WTC11 (cell line): ENCODE results near the gene BCL2L12. TPM values are rescaled to one million over a fixed set of nuclear protein-coding genes. Genes with fewer than 3 reads are reported as not detected.

Source experiments
- ATF1 ChIP-seq: sonication (generic); formaldehyde crosslinking; IDR thresholded peaks from 2 replicates; pipeline ENCODE4 v1.8.1; 2023; ENCODE audit warnings: mild to moderate bottlenecking, moderate library complexity, missing genetic modification reagents
- CDX4 ChIP-seq: fragments of 250-450 bp; sonication (Bioruptor Pico); IDR thresholded peaks from 2 replicates; pipeline ENCODE4 v1.9.0; 2021; ENCODE audit warnings: moderate library complexity, mild to moderate bottlenecking, inconsistent platforms, borderline replicate concordance
- CREM ChIP-seq: sonication (generic); formaldehyde crosslinking; IDR thresholded peaks from 2 replicates; pipeline ENCODE4 v1.8.1; 2022; ENCODE audit warnings: mild to moderate bottlenecking, missing genetic modification reagents, moderate library complexity
- FOXK1 ChIP-seq: sonication (generic); formaldehyde crosslinking; IDR thresholded peaks from 2 replicates; pipeline ENCODE4 v1.8.0; 2022; ENCODE audit warnings: mild to moderate bottlenecking, moderate library complexity, missing genetic modification reagents
- JUN ChIP-seq: sonication (generic); formaldehyde crosslinking; IDR thresholded peaks from 2 replicates; pipeline ENCODE4 v1.8.0; 2023; ENCODE audit warnings: mild to moderate bottlenecking, missing genetic modification reagents
- KAT7 ChIP-seq: sonication (generic); formaldehyde crosslinking; IDR thresholded peaks from 2 replicates; pipeline ENCODE4 v1.8.1; 2023; ENCODE audit warnings: missing genetic modification reagents, mild to moderate bottlenecking, borderline replicate concordance
- MYBL2 ChIP-seq: sonication (generic); formaldehyde crosslinking; IDR thresholded peaks from 2 replicates; pipeline ENCODE4 v1.8.1; 2023; ENCODE audit warnings: mild to moderate bottlenecking, moderate library complexity, missing genetic modification reagents
- NFATC4 ChIP-seq: fragments of 250-450 bp; sonication (Bioruptor Pico); IDR thresholded peaks from 2 replicates; pipeline ENCODE4 v1.9.0; 2021; ENCODE audit warnings: mild to moderate bottlenecking
- NFYB ChIP-seq: sonication (generic); formaldehyde crosslinking; conservative IDR thresholded peaks from 2 replicates; pipeline ENCODE4 v1.8.0; 2022; ENCODE audit warnings: low read depth, missing genetic modification reagents
- PRRX2 ChIP-seq: fragments of 250-450 bp; sonication (Bioruptor Pico); IDR thresholded peaks from 2 replicates; pipeline ENCODE4 v1.8.0; 2021; ENCODE audit warnings: mild to moderate bottlenecking
- RELA ChIP-seq: sonication (generic); formaldehyde crosslinking; IDR thresholded peaks from 2 replicates; pipeline ENCODE4 v1.8.1; 2022; ENCODE audit warnings: missing genetic modification reagents, mild to moderate bottlenecking, borderline replicate concordance
- SMAD3 ChIP-seq: sonication (generic); formaldehyde crosslinking; IDR thresholded peaks from 2 replicates; pipeline ENCODE4 v1.8.0; 2022; ENCODE audit warnings: missing genetic modification reagents, mild to moderate bottlenecking, borderline replicate concordance
- SOX15 ChIP-seq: fragments of 250-450 bp; sonication (Bioruptor Pico); IDR thresholded peaks from 2 replicates; pipeline ENCODE4 v1.9.0; 2021; ENCODE audit warnings: mild to moderate bottlenecking
- SP1 ChIP-seq: sonication (generic); formaldehyde crosslinking; conservative IDR thresholded peaks from 2 replicates; pipeline ENCODE4 v1.8.1; 2022; ENCODE audit warnings: missing genetic modification reagents
- TCF7 ChIP-seq: sonication (generic); formaldehyde crosslinking; IDR thresholded peaks from 2 replicates; pipeline ENCODE4 v1.8.0; 2022; ENCODE audit warnings: mild to moderate bottlenecking, low read depth, missing genetic modification reagents, moderate library complexity
- TEAD1 ChIP-seq: sonication (generic); formaldehyde crosslinking; IDR thresholded peaks from 2 replicates; pipeline ENCODE4 v1.8.0; 2022; ENCODE audit warnings: mild to moderate bottlenecking, missing genetic modification reagents
- ZNF281 ChIP-seq: sonication (generic); formaldehyde crosslinking; IDR thresholded peaks from 2 replicates; pipeline ENCODE4 v1.8.0; 2023; ENCODE audit warnings: mild to moderate bottlenecking, missing genetic modification reagents
- ZNF423 ChIP-seq: fragments of 250-450 bp; sonication (Bioruptor Pico); IDR thresholded peaks from 2 replicates; pipeline ENCODE4 v2.1.2; 2022; ENCODE audit warnings: mild to moderate bottlenecking, moderate library complexity
- ZNF671 ChIP-seq: fragments of 250-450 bp; sonication (Bioruptor Pico); IDR thresholded peaks from 2 replicates; pipeline ENCODE4 v1.8.0; 2021; ENCODE audit warnings: mild to moderate bottlenecking
- ZSCAN18 ChIP-seq: fragments of 250-450 bp; sonication (Bioruptor Pico); IDR thresholded peaks from 2 replicates; pipeline ENCODE4 v2.1.2; 2022; ENCODE audit warnings: mild to moderate bottlenecking, moderate library complexity
- total RNA-seq: library from RNA; stranded (reverse); gene quantifications from 3 replicates; pipeline ENCODE4 v1.2.3, GENCODE V29; 2021
- TF ChIP-seq, protein P1 (sequence below): sonication (generic); formaldehyde crosslinking; IDR thresholded peaks from 2 replicates; pipeline ENCODE4 v1.8.0; 2022; ENCODE audit warnings: missing genetic modification reagents
- TF ChIP-seq, protein P2 (sequence below): sonication (generic); formaldehyde crosslinking; IDR thresholded peaks from 2 replicates; pipeline ENCODE4 v1.8.1; 2023; ENCODE audit warnings: mild to moderate bottlenecking, missing genetic modification reagents, moderate library complexity
- TF ChIP-seq, protein P3 (sequence below): fragments of 250-450 bp; sonication (Bioruptor Pico); IDR thresholded peaks from 2 replicates; pipeline ENCODE4 v1.9.0; 2021; ENCODE audit warnings: mild to moderate bottlenecking
- TF ChIP-seq, protein P4 (sequence below): fragments of 200-600 bp; IDR thresholded peaks from 2 replicates; pipeline ENCODE4 v1.8.0; 2022; ENCODE audit warnings: antibody characterized with exemption

The BCL2L12 gene
- total RNA-seq, 1 experiment from 2014 or later: 146 TPM

- TF ChIP-seq, protein P1, sequence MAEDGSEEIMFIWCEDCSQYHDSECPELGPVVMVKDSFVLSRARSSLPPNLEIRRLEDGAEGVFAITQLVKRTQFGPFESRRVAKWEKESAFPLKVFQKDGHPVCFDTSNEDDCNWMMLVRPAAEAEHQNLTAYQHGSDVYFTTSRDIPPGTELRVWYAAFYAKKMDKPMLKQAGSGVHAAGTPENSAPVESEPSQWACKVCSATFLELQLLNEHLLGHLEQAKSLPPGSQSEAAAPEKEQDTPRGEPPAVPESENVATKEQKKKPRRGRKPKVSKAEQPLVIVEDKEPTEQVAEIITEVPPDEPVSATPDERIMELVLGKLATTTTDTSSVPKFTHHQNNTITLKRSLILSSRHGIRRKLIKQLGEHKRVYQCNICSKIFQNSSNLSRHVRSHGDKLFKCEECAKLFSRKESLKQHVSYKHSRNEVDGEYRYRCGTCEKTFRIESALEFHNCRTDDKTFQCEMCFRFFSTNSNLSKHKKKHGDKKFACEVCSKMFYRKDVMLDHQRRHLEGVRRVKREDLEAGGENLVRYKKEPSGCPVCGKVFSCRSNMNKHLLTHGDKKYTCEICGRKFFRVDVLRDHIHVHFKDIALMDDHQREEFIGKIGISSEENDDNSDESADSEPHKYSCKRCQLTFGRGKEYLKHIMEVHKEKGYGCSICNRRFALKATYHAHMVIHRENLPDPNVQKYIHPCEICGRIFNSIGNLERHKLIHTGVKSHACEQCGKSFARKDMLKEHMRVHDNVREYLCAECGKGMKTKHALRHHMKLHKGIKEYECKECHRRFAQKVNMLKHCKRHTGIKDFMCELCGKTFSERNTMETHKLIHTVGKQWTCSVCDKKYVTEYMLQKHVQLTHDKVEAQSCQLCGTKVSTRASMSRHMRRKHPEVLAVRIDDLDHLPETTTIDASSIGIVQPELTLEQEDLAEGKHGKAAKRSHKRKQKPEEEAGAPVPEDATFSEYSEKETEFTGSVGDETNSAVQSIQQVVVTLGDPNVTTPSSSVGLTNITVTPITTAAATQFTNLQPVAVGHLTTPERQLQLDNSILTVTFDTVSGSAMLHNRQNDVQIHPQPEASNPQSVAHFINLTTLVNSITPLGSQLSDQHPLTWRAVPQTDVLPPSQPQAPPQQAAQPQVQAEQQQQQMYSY (CRISPR knock-in tag): peak; percentile 84
- TF ChIP-seq FOXK1 (CRISPR knock-in tag) (no peak), JUN (CRISPR knock-in tag) (0 out of 2 replicates have a peak, but pooled peaks have one; percentile 50), ZNF423 (CRISPR knock-in tag) (no peak), NFATC4 (CRISPR knock-in tag) (no peak; the same call in 1 of the 2 replicates), ZNF281 (CRISPR knock-in tag) (no peak), PRRX2 (peak; percentile 77; the same call in 1 of the 2 replicates), MYBL2 (CRISPR knock-in tag) (no peak), ATF1 (CRISPR knock-in tag) (no peak), CDX4 (CRISPR knock-in tag) (no peak), SMAD3 (CRISPR knock-in tag) (peak; percentile 82; the same call in 1 of the 2 replicates), TEAD1 (CRISPR knock-in tag) (peak; percentile 89), KAT7 (CRISPR knock-in tag) (no peak), TCF7 (CRISPR knock-in tag) (no peak), ZNF671 (0 out of 2 replicates have a peak, but pooled peaks have one; percentile 78), NFYB (CRISPR knock-in tag) (peak; percentile 34; the same call in 1 of the 2 replicates), SP1 (CRISPR knock-in tag) (0 out of 2 replicates have a peak, but pooled peaks have one; percentile 51), ZSCAN18 (CRISPR knock-in tag) (no peak), SOX15 (CRISPR knock-in tag) (no peak), CREM (no peak), RELA (CRISPR knock-in tag) (no peak)
- TF ChIP-seq, protein P2, sequence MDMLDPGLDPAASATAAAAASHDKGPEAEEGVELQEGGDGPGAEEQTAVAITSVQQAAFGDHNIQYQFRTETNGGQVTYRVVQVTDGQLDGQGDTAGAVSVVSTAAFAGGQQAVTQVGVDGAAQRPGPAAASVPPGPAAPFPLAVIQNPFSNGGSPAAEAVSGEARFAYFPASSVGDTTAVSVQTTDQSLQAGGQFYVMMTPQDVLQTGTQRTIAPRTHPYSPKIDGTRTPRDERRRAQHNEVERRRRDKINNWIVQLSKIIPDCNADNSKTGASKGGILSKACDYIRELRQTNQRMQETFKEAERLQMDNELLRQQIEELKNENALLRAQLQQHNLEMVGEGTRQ (CRISPR knock-in tag): 0 out of 2 replicates have a peak, but pooled peaks have one; percentile 20
- TF ChIP-seq, protein P3, sequence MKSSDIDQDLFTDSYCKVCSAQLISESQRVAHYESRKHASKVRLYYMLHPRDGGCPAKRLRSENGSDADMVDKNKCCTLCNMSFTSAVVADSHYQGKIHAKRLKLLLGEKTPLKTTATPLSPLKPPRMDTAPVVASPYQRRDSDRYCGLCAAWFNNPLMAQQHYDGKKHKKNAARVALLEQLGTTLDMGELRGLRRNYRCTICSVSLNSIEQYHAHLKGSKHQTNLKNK (CRISPR knock-in tag): no peak; the same call in 1 of the 2 replicates
- TF ChIP-seq, protein P4, sequence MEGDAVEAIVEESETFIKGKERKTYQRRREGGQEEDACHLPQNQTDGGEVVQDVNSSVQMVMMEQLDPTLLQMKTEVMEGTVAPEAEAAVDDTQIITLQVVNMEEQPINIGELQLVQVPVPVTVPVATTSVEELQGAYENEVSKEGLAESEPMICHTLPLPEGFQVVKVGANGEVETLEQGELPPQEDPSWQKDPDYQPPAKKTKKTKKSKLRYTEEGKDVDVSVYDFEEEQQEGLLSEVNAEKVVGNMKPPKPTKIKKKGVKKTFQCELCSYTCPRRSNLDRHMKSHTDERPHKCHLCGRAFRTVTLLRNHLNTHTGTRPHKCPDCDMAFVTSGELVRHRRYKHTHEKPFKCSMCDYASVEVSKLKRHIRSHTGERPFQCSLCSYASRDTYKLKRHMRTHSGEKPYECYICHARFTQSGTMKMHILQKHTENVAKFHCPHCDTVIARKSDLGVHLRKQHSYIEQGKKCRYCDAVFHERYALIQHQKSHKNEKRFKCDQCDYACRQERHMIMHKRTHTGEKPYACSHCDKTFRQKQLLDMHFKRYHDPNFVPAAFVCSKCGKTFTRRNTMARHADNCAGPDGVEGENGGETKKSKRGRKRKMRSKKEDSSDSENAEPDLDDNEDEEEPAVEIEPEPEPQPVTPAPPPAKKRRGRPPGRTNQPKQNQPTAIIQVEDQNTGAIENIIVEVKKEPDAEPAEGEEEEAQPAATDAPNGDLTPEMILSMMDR: no peak
Observed at GRCh38 chr19:49690656-49691242, 25.0 kb downstream of the BCL2L12 start, which contains the start of gene CPT1C (continued).
